ENCODE measurements around the gene HSP90B1. TPM values are rescaled to one million over a fixed set of nuclear protein-coding genes. Genes with fewer than 3 reads are reported as not detected.

Gene HSP90B1
- total and polyA plus RNA-seq, 2 of the 13 experiments (the other 11 are each of a cell fraction or from before 2014, with no cell fraction given): 800 to 954 TPM

GRCh38 chr12:103930034-103930786 lies at the start of gene HSP90B1 (continued):
- TF ChIP-seq ATF6 (CRISPR knock-in tag; conservative IDR thresholded peaks at IDR 0.05): no peak
- no peak for TF ChIP-seq ZNF460 (CRISPR knock-in tag; IDR thresholded peaks at IDR 0.05; ENCODE audit: borderline replicate concordance)
- peak; percentile 90 for TF ChIP-seq ZNF772 (CRISPR knock-in tag; IDR thresholded peaks at IDR 0.05)
- no peak for TF ChIP-seq SRSF4 (IDR thresholded peaks at IDR 0.05; ENCODE audit: low read depth, low read length, poor library complexity, severe bottlenecking)
- no peak for TF ChIP-seq ZNF615 (CRISPR knock-in tag; IDR thresholded peaks at IDR 0.05; ENCODE audit: borderline replicate concordance)
- TF ChIP-seq GLI4 (CRISPR knock-in tag; IDR thresholded peaks at IDR 0.05; ENCODE audit: borderline replicate concordance): no peak
- peak; percentile 74; the same call in 1 of the 2 replicates for TF ChIP-seq ZNF441 (CRISPR knock-in tag; IDR thresholded peaks at IDR 0.05; ENCODE audit: borderline replicate concordance)
- peak; percentile 88 for TF ChIP-seq SALL1 (CRISPR knock-in tag; IDR thresholded peaks at IDR 0.05)
- TF ChIP-seq BRF2 (CRISPR knock-in tag; IDR thresholded peaks at IDR 0.05): peak; percentile 84; the same call in 1 of the 2 replicates
- TF ChIP-seq ZNF597 (CRISPR knock-in tag; IDR thresholded peaks at IDR 0.05): no peak
- 0 out of 2 replicates have a peak, but pooled peaks have one; percentile 40 for TF ChIP-seq ZNF12 (CRISPR knock-in tag; IDR thresholded peaks at IDR 0.05)
- no peak for TF ChIP-seq SYNCRIP (IDR thresholded peaks at IDR 0.05; ENCODE audit: insufficient read depth, low read depth, low read length)
- no peak; the same call in 1 of the 2 replicates for TF ChIP-seq ZNF558 (CRISPR knock-in tag; IDR thresholded peaks at IDR 0.05; ENCODE audit: borderline replicate concordance)
- no peak for TF ChIP-seq SUZ12 (IDR thresholded peaks at IDR 0.05; ENCODE audit: low read depth, low read length)
- TF ChIP-seq ZNF33B (CRISPR knock-in tag; IDR thresholded peaks at IDR 0.05): no peak; the same call in 1 of the 2 replicates
- TF ChIP-seq ZNF569 (CRISPR knock-in tag; IDR thresholded peaks at IDR 0.05; ENCODE audit: borderline replicate concordance): no peak
- TF ChIP-seq NR2F6 (IDR thresholded peaks at IDR 0.05): peak; percentile 48; the same call in 1 of the 2 replicates
- peak; percentile 44; the same call in 1 of the 2 replicates for TF ChIP-seq NR2F6 (CRISPR knock-in tag; IDR thresholded peaks at IDR 0.05)
- peak; percentile 85 for TF ChIP-seq HOXA5 (CRISPR knock-in tag; IDR thresholded peaks at IDR 0.05)
- peak; percentile 95; the same call in 1 of the 2 replicates for TF ChIP-seq RFXAP (CRISPR knock-in tag; IDR thresholded peaks at IDR 0.05; ENCODE audit: borderline replicate concordance)
- TF ChIP-seq ZNF430 (CRISPR knock-in tag; IDR thresholded peaks at IDR 0.05): peak; percentile 84
